A549 (cell line): Measurements from ENCODE around the gene GBP4.

ENCODE experiments used
- CHD4 ChIP-seq: fragments of 200-600 bp; sonication (generic); IDR thresholded peaks from 2 replicates; pipeline ENCODE4 v1.6.1; 2016; ENCODE audit warnings: antibody characterized with exemption, mild to moderate bottlenecking, borderline replicate concordance
- CTCF ChIP-seq: fragments of >200 bp; sonication (Bioruptor Twin); formaldehyde crosslinking; IDR thresholded peaks from 3 replicates; pipeline ENCODE4 v1.5.1; 2016
- KDM1A ChIP-seq: fragments of 200-600 bp; sonication (generic); IDR thresholded peaks from 2 replicates; pipeline ENCODE4 v1.6.1; 2016; ENCODE audit warnings: low read depth, mild to moderate bottlenecking
- MYC ChIP-seq: IDR thresholded peaks from 2 replicates; pipeline ENCODE4 v1.6.1; 2012; ENCODE audit warnings: mild to moderate bottlenecking, inconsistent platforms, low read length, improper control_type of control experiment, borderline replicate concordance
- POLR2A ChIP-seq: IDR thresholded peaks from 2 replicates; pipeline ENCODE4 v1.6.1; 2012; ENCODE audit warnings: mild to moderate bottlenecking, low read length
- ZFP36 ChIP-seq: fragments of 450-650 bp; IDR thresholded peaks from 2 replicates; pipeline ENCODE4 v1.6.1; 2014; ENCODE audit warnings: borderline replicate concordance; ENCODE audit not compliant: partially characterized antibody
- TF ChIP-seq, protein P1 (sequence below): IDR thresholded peaks from 2 replicates; pipeline ENCODE4 v1.6.1; 2012
- TF ChIP-seq, protein P2 (sequence below): fragments of 200-600 bp; sonication (generic); IDR thresholded peaks from 2 replicates; pipeline ENCODE4 v1.6.1; 2016; ENCODE audit warnings: antibody characterized with exemption, mild to moderate bottlenecking, moderate library complexity

- TF ChIP-seq MYC (no peak), CTCF (no peak), KDM1A (no peak), CHD4 (no peak), POLR2A (no peak), ZFP36 (no peak)
- TF ChIP-seq, protein P1, sequence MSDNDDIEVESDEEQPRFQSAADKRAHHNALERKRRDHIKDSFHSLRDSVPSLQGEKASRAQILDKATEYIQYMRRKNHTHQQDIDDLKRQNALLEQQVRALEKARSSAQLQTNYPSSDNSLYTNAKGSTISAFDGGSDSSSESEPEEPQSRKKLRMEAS = no peak
- TF ChIP-seq, protein P2, sequence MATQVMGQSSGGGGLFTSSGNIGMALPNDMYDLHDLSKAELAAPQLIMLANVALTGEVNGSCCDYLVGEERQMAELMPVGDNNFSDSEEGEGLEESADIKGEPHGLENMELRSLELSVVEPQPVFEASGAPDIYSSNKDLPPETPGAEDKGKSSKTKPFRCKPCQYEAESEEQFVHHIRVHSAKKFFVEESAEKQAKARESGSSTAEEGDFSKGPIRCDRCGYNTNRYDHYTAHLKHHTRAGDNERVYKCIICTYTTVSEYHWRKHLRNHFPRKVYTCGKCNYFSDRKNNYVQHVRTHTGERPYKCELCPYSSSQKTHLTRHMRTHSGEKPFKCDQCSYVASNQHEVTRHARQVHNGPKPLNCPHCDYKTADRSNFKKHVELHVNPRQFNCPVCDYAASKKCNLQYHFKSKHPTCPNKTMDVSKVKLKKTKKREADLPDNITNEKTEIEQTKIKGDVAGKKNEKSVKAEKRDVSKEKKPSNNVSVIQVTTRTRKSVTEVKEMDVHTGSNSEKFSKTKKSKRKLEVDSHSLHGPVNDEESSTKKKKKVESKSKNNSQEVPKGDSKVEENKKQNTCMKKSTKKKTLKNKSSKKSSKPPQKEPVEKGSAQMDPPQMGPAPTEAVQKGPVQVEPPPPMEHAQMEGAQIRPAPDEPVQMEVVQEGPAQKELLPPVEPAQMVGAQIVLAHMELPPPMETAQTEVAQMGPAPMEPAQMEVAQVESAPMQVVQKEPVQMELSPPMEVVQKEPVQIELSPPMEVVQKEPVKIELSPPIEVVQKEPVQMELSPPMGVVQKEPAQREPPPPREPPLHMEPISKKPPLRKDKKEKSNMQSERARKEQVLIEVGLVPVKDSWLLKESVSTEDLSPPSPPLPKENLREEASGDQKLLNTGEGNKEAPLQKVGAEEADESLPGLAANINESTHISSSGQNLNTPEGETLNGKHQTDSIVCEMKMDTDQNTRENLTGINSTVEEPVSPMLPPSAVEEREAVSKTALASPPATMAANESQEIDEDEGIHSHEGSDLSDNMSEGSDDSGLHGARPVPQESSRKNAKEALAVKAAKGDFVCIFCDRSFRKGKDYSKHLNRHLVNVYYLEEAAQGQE = no peak
These were observed 3.3 kb downstream of the GBP4 start for GRCh38 chr1:89195476-89195875.
